NK-92 (cell line): Measurements from ENCODE around the gene CAMK4.

Experiments used
- DNase-seq: peaks from one replicate; lab custom pipeline; 2025; ENCODE audit not compliant: unreplicated experiment; lab: John Stamatoyannopoulos, UW

CAMK4 gene

DNA sequence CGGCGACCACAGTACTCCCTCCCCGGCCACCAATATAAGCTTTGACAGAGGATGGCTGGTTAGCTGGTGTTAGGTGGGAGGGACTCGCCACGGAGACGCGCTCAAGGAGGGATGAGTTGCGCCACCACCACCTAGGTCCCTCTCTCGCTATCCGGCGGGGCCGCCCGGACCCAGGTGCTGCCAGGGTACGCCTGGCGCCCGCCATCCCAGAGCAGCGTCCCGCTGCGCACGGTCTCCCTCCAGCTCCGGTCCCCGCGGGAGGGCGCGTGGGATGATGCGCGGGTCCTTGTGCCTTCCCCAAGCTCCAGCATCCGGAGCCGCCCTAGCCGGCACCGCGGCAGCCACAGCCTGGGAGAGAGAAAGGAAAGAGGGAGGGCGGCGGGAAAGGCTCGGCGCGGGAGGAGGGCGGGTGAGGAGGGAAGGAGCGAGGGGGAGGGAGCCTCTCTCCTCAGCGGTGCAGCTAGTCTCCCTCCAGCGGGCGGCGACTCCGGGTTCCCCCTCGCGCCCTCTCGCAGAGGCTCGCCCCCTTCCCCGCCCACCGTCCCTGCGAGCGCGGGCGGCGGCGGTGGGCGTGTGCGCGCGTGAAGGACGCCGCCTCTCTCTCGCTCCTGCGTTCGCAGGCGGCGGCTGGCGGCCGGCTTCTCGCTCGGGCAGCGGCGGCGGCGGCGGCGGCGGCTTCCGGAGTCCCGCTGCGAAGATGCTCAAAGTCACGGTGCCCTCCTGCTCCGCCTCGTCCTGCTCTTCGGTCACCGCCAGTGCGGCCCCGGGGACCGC lies at the start of gene CAMK4:
CAMK4 (plus strand) TSS at position 598 of the 774 bp plus-strand sequence; CDS start at position 698, 100 bp downstream.
- DNase-seq: peak; percentile 43

DNA sequence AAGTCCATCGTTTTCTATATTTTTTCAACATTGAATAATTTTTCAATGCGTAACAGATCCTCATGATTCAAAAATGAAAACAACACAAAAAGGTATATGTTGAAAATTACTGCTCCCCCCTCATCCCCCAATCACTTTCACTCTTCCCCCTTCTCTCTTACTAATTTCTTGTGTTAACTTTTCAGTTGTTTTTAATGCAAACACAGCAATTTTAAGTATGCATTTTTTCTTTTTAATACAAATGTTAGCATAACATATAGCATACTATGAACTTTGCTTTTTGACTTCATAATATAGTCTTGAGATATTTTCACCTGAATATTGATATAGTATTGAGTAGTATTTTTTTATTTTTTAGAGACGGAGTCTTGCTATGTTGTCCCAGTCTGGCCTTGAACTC lies 41.1 kb upstream of the CAMK4 start:
- no peak for DNase-seq

DNA sequence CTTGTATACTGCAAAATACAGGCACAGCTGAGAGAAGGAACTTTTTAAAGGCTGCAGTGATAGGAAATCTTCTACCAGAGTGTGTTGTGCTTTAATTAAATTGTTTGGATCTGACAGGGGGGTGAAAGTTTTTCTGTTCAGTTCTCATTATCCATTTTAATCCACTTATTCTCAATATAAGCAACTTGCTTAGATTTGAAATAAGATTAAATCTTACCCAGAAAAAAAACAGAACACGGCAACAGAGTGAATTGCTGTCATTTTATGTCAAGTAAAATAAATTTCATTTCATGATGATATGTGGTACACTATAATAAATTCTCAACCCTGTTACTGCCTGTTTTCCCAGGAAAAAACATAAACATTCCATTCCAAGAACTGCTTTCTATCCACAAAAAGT lies 37.1 kb upstream of the CAMK4 start:
- DNase-seq: no peak

DNA sequence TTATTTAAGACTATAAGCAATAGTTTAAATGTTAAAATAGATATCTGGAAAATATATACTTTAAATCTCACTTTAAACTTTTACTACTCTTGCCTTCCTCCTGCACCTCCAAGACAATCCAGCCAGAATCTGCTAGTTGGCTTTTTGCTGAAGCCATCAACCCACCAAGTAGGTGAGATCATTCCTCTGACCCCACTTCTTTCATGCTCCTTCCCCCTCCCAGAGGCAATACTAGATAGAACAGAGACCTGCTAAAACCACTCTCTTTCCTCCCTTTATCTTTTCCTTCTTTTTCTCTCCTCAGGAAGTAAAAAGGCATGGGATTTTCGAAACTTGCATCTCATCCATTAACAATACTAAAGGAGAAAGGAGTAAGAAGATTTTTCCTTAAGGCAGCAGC lies 30.1 kb upstream of the CAMK4 start:
- DNase-seq: no peak

DNA sequence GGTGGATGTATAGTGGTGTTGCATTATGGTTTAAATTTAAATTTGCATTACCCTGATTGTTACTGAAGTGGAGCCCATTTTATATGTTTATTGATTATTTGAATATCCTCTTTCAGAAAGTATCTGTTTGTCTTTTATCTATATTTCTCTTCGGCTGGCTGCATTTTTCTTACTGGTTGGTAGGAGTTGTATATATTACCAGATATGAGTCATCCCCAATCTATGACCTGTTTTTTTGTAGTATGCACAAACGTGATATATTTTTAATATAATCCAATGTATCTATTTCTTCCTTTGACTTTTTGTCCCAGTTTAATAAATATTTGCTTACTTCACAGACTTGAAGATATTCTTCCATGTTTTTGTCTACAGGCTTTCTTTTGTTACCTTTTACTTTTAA lies 29.3 kb upstream of the CAMK4 start:
- DNase-seq: no peak

DNA sequence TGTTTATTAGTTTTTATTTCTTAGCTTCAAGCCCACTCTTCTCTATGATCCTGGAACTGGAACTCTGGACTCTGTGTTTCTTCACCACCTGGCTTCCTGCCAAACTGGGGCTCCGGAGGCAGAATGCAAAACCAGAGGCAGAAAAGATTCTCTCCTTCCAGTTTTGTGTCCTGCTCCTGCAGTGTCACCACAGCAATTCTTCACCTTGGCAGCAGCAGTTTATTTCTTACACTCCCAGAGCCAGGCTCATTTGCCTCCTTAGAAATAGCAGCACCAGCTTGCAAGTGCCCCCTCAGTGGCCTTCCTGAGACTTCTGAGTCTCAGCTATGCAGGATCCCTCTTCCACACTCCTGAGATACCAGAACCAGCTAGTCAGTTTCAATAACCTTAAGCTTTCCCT lies 26.7 kb upstream of the CAMK4 start:
- no peak for DNase-seq

DNA sequence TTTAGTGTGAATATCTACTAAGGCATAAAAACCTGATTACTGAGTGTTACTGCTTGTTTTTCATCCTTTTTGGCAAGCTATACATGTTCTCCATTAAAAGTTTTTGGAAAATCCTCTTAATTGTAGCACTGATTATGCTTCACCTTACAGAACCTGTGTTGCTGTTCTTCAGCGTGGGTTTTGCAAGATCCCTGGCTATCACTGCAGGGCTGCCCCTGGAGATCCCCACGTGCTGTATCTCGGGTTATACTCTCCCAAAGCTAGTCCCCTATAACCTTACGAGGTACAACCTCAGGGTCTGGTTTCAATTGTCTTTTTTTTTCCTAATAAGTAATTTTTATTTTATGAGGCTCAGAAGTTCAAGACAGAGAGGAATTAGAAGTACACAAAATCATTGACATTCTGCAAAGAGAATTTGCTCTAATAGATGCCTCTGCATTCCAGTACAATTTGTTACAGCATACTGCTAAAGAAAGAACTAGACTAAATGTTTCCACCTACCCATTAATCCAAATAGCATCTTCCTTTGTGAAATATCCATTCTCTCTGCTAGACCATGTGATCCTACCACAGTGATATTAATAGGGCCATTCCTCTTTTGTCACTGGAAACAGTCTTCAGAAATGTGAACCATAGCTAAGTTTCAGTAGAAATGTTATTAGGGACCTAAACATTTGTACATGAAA lies 25.8 kb upstream of the CAMK4 start:
- no peak for DNase-seq

DNA sequence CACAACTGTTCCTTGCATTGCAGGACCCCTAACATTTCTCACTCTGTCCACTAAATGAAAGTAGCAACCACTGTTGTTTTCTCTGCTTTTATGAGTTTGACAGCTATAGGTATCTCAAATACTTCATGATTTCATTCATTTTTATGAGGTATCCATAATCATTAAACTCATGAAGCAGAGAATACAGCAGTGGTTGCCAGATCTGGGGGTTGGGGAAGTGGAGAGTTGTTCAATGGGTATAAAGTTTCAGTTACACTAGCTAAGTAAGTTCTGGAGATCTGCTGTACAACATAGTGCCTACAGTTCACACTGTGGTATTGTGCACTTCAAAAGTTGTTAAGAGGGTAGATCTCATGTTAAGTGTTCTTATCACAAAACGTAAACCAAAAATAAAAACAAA lies 23.4 kb upstream of the CAMK4 start:
- no peak for DNase-seq

DNA sequence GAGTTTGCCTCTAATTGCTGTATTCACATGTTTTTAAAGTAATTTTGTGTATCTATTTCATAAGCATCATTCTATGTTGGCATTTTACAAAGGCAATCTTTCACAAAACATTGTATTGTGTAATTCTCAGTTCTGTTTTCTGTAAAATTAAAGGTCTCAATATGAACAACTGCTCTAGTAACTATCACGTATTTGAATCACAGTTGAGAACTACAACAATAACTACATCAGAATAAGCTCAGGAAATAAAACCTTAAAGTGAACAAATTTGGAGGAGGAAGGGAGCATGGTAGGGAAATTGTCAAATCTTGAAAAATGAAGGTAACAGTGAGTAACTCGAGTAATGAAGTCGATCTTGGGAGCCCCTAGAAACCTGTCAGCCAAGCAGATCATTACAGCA lies 22.5 kb upstream of the CAMK4 start:
- no peak for DNase-seq

DNA sequence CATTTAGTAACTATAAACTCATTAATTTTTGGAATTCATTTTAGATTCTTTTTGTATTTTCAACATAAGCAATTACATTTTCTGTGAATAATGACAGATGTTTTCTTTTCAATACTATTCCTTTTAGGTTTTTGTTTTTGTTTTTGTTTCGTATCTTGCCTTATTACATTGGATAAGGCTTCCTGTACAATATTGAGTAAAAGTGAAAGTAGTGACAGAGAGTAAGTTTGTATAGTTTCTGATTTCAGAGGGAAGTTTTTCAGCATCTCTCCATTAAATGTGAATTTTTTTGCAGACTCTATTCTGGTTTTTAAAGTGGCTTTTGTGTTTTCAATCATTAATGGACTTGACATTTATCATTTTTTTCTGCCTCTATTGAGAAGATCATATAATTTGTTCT lies 12.8 kb upstream of the CAMK4 start:
- DNase-seq: no peak

DNA sequence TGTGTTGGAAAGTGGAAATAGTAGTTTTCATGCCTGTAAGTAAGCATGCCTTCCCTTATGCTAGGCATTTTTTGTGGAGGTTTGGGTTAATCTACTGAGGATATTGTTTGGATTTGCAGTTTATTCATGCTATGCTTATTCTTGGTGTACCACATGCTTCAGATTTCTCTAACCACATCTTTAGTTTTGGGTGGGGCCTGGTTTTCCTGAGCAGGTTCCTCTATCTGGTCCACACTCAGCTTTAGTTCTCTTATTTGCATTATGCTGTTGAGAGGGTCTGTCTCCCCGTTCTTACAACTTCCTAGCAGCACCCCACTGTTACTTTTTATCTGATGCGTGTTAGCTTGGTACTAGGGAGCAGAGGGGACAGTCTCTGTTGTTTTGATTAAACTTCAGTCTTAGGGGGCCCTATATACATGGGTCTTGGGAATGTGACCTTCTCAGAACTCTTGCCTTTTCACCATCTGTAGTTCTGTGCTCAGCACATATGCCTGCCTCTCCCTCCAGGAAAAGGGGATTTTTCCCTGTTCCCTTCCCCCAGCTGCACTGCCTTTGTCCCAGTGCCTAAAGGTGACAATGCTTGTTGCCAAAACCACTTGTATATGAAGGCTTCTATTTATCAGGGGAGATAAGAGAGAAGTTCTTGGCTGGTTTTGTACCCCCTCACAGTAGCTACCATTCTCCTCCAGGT lies 10.0 kb upstream of the CAMK4 start:
- no peak for DNase-seq

DNA sequence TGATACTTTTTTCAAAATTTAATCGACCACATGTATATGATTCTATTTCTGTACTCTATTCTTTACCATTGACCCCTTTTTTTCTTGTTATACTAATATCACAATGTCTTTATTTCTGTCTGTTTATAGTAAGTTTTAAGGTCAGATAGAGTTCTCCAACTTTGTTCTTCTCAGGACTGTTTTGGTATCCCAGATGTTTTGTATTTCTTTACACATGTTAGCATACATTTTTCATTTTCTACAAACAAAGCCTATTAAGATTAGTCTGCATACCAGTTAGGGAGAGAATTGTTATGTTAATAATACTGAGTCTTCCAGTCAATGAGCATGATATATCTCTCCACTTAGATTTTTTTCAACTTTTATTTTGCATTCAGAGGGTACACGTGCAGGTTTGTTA lies 8.2 kb upstream of the CAMK4 start:
- DNase-seq: no peak

DNA sequence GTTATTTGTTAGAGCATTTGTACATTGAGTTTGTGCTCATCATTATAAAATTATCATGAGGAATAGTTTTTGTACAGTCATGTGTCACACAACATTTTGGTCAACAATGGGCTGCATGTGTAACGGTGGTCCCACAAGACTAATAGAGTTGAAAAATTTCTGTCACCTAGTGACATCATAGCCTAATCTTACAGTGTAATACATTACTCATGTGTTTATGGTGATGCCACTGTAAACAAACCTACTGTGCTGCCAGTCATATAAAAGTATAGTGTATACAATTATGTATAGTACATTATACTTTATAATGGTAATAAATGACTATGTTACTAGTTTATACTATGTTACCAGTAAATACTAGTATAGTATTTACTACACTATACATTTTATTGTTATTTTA lies 3.0 kb upstream of the CAMK4 start:
- DNase-seq: no peak

DNA sequence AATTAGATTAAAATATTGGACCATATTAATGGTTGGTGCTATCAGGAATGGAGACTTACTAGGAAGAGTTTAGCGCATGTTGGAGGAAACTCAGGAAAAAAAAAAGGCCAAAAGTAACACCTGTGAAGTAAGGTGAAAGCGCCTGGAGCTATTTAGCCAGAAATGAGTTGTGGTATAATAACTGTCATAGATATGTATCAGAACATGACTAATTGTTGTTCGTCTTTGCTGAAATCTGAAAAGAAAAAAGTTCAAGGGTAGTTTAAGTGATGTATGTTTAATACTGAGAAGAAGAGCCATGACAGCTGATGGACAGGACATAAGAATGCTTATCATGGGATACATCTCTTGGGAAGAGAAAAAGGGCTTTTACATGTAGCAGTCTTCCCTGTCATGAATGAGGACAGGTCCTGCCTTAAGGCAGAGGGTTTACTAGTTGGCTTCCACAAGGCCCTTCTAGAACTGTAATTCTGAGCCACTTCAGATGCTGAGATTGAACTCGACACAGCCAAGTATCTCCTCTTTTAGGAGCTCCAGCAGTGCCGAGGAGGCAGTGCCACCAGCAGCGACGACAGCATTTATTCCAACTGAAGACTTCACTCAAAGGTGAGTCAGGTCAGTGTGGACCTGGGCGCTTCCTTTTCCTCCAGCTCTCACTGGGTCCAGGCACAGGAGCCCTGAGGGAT lies 940 bp upstream of the CAMK4 start:
- DNase-seq: no peak

DNA sequence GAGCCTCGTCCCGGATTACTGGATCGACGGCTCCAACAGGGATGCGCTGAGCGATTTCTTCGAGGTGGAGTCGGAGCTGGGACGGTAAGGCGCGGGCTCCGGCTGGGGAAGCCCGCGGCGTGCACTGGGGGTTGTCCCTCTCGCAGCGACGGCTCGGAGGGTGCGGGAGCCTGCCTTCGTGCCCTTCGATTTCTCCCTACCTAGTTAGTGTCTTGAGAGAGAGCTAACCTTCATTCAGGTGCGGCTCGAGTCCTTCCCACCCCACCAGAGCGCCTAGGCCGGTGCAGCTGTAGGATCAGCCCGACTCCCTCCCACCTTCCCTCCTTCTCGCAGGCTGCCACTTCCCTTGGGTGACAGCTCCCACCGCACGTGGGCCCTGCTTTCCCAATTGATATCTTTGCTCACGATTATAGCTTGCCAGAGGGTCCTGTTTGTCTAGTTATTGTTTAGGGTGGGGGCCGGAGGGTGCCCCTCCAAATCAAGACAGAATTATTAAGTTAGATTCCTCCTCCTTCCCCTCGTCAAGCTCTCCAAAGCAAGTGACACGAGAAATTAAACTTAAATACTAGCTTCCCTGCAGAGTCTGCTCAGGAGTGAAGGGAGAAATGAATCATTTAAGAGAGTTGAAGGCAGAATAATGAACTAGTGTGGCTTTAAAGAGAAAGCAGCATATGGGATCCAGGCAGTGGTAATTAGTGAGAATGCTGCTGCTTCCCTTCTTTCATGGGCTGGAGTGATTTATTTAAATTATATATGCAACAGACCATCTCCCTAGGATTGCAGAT lies 569 bp downstream of the CAMK4 start:
- no peak for DNase-seq

DNA sequence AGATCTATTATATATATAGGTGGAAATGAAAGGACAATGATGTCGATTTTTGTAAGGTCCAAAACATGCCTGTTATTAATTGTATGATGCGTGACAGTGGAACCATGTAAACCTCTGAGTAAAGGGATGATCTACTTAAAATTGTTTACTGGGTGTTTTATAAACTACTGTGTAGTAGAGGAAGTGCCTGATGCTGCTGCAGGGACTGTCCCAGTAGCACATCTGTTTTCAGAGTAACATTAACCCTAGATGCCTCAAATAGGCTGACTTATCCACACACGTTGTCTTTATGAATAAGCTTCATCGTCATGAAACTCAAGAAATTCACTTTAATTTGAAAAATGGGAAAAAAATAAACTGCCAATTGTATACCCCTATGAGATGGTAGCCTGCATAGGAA lies 1.7 kb downstream of the CAMK4 start:
- DNase-seq: no peak

DNA sequence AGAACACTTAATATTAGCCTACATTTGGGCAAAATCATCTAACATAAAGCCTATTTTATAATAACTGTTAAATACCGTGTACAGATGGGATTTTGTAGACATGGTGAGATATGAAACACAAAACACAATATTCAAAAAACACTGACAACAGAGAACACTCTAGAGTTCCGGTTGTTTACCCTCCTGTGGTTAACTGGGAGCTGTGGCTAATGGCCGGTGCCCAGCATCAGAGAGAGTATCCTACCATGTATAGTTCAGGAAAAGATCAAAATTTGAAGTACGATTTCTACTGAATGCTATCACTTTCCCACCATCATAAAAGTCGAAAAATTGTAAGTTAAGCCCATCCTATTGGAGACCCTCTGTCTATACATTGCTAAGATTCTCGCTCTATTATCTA lies 2.4 kb downstream of the CAMK4 start:
- no peak for DNase-seq

DNA sequence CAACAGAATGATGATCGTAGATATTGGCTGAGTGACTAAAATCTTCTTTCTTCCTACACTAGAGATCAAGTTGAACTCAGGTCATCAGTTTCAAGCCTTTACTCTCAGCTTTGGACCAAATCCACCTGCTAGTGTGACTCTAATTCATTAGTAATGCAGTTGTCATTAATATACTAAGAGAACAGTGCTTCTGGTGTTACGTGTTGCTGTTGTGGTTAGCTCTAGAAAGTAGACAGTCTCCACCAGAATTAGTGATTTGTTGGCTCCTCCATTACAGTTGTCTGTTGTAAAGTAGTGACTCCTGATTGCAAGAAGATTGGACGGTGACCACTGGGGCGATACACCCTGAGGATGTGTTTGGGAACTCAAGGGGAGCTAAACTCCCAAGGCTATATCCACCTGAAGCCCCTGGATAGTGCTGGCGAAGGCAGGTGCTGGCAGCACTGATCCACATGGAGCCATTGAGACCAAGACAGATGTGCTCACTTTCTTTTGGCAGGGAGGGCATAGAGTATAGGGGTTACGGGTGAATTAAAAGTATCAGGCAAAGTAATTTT lies 3.1 kb downstream of the CAMK4 start:
- DNase-seq: no peak

DNA sequence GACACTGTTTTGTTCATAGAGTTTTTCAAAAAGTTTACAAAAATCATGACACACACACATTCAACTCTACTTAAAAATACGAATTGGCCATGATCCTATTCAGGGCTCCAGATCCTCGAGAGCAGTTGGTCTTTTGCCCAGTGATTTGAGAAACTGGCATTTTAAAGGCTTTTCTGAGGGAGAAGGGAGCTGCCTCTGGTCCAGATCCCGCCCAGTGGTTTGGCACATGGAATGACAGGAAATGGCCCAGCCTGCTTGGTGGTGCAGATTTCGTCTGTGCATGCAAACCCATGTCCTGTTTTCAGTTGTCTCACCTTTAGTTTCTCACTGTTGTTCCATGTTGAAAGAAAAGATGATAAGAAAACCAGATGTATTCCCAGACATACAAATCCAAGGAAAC lies 3.6 kb downstream of the CAMK4 start:
- DNase-seq: no peak

DNA sequence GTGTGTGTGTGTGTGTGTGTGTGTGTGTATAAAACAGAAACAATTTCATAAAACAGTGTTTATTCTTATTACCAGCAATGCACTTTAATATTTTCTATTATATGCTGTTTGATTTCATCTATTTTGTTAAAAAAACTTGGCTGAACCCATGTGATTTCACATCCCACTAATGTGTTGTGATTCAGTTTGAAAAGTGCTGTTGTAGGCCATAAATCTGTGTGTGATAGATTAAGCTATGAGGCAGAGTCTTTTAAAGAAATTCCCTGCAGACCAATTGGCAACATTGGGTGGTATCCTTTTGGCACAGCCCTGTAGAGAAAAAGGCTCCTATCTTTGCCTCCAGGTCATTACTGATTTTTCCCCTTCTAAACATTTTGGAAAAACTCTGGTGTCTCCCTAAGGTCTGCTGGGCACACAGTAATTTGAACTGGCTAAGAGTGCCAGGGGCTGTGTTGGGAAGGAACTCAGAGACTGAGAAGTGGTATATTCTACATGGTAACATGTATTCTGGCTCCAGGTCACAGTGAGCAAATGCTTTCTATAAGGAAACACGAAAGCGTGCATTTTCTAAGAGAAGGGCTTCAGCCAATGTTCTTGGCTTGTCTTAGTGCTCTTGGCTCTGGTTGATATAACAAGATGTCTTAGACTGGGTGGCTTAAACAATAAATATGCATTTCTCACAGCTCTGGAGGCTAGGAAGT lies 4.5 kb downstream of the CAMK4 start:
- DNase-seq: no peak
